H1 (cell line): ENCODE measurements around the gene NOC2L.

Experiments used
- EZH2 ChIP-seq: fragments of 200-600 bp; sonication (generic); IDR thresholded peaks from 2 replicates; pipeline ENCODE4 v1.7.1; 2012; ENCODE audit warnings: low read depth, mild to moderate bottlenecking, moderate library complexity, low read length, inconsistent platforms; ENCODE audit not compliant: severe bottlenecking
- HDAC6 ChIP-seq: IDR thresholded peaks from one replicate; pipeline ENCODE4 v1.7.1; 2012; ENCODE audit warnings: low read depth, mild to moderate bottlenecking, inconsistent platforms, low read length, moderate library complexity
- KDM1A ChIP-seq: fragments of 200-600, 300-600 bp; sonication (generic); IDR thresholded peaks from 2 replicates; pipeline ENCODE4 v1.7.1; 2016; ENCODE audit warnings: mild to moderate bottlenecking, low read length, borderline replicate concordance
- KDM5A ChIP-seq: fragments of 200-600 bp; IDR thresholded peaks from 2 replicates; pipeline ENCODE4 v1.7.1; 2012; ENCODE audit warnings: mild to moderate bottlenecking, low read length, inconsistent platforms, mixed read lengths
- RAD21 ChIP-seq, 2 experiments: IDR thresholded peaks in 1 of 2; conservative IDR thresholded peaks in 1 of 2; 2 replicates each; pipeline ENCODE4 v1.6.1; 2011; ENCODE audit warnings: low read depth in 2 of 2, low read length in 2 of 2, improper control_type of control experiment in 1 of 2, inconsistent platforms in 1 of 2, mild to moderate bottlenecking in 1 of 2, moderate library complexity in 1 of 2
- SRF ChIP-seq: IDR thresholded peaks from 2 replicates; pipeline ENCODE4 v1.6.1; 2011; ENCODE audit warnings: mild to moderate bottlenecking, low read depth, low read length, moderate library complexity
- TAF1 ChIP-seq: IDR thresholded peaks from 2 replicates; pipeline ENCODE4 v1.6.1; 2011; ENCODE audit warnings: mild to moderate bottlenecking, low read depth, low read length
- TEAD4 ChIP-seq: IDR thresholded peaks from 2 replicates; pipeline ENCODE4 v1.6.1; 2012; ENCODE audit warnings: low read depth, low read length, inconsistent platforms, mixed read lengths
- ZNF274 ChIP-seq: IDR thresholded peaks from 2 replicates; pipeline ENCODE4 v1.7.0; 2012; ENCODE audit warnings: low read length, borderline replicate concordance; ENCODE audit errors: extremely low read depth
- TF ChIP-seq, protein P1 (sequence below), 3 experiments: IDR thresholded peaks; 1 replicate in 2 of 3; 2 replicates in 1 of 3; pipeline versions ENCODE4 v1.5.1 to v1.6.1; 2011; ENCODE audit warnings: low read length in 3 of 3, mild to moderate bottlenecking in 3 of 3, inconsistent platforms in 2 of 3, low read depth in 1 of 3, moderate library complexity in 1 of 3; ENCODE audit not compliant: insufficient read depth in 1 of 3; ENCODE audit errors: control extremely low read depth in 1 of 3

DNA sequence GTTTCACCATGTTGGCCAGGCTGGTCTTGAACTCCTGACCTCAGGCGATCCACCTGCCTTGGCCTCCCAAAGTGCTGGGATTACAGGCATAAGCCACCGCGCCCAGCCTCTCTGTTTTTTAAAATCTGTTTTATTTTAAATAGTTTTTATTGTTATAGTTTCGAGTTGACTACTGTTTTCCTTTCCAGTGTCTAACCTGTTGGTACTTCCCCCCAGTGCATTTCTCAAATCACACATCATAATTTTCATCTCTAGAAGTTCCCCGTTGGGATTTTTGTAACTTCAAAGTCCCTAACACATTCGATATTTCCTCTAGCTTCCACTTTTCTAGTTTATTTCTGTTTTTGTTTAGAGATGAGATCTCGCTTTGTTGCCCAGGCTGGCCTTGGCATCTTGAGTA is 33.3 kb upstream of the NOC2L start:
- no peak for TF ChIP-seq RAD21 (IDR thresholded peaks at IDR 0.05 in 1 of 2, conservative IDR thresholded peaks at IDR 0.05 in 1 of 2; ENCODE audit: low read depth in 2 of 2, low read length in 2 of 2)
- no peak for TF ChIP-seq KDM5A
- TF ChIP-seq TEAD4, result no peak
- TF ChIP-seq EZH2, result no peak
- TF ChIP-seq, protein P1, sequence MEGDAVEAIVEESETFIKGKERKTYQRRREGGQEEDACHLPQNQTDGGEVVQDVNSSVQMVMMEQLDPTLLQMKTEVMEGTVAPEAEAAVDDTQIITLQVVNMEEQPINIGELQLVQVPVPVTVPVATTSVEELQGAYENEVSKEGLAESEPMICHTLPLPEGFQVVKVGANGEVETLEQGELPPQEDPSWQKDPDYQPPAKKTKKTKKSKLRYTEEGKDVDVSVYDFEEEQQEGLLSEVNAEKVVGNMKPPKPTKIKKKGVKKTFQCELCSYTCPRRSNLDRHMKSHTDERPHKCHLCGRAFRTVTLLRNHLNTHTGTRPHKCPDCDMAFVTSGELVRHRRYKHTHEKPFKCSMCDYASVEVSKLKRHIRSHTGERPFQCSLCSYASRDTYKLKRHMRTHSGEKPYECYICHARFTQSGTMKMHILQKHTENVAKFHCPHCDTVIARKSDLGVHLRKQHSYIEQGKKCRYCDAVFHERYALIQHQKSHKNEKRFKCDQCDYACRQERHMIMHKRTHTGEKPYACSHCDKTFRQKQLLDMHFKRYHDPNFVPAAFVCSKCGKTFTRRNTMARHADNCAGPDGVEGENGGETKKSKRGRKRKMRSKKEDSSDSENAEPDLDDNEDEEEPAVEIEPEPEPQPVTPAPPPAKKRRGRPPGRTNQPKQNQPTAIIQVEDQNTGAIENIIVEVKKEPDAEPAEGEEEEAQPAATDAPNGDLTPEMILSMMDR (IDR thresholded peaks at IDR 0.05; ENCODE audit: control extremely low read depth in 1 of 3, insufficient read depth in 1 of 3, low read depth in 1 of 3, low read length in 3 of 3), result no peak
- no peak for TF ChIP-seq SRF
- no peak for TF ChIP-seq KDM1A
- no peak for TF ChIP-seq ZNF274
- no peak for TF ChIP-seq HDAC6
- TF ChIP-seq TAF1, result no peak
